GM12891 (cell line): ENCODE results near the gene KIDINS220.

Experiments
- DNase-seq: peaks from one replicate; pipeline ENCODE4 v3.0.0; 2011; ENCODE audit warnings: low spot score; ENCODE audit not compliant: insufficient read length
- FAIRE-seq: peaks from 2 replicates; lab custom pipeline; 2011; peaks lifted over from hg19 to GRCh38; lab: Jason Lieb, UNC
- PAX5 ChIP-seq: IDR thresholded peaks from 2 replicates; pipeline ENCODE4 v1.6.1; 2011; ENCODE audit warnings: low read length, moderate library complexity, mild to moderate bottlenecking; ENCODE audit not compliant: insufficient read depth, severe bottlenecking
- POLR2A ChIP-seq: IDR thresholded peaks from 2 replicates; pipeline ENCODE4 v1.6.1; 2011; ENCODE audit warnings: low read depth, low read length, control low read depth
- POLR2AphosphoS5 ChIP-seq: IDR thresholded peaks from 2 replicates; pipeline ENCODE4 v1.6.1; 2011; ENCODE audit warnings: low read depth, low read length, control low read depth
- POU2F2 ChIP-seq: IDR thresholded peaks from 2 replicates; pipeline ENCODE4 v1.6.1; 2011; ENCODE audit warnings: low read depth, mild to moderate bottlenecking, control low read depth, low read length, moderate library complexity
- SPI1 ChIP-seq: IDR thresholded peaks from 2 replicates; pipeline ENCODE4 v1.6.1; 2011; ENCODE audit warnings: low read depth, low read length, control low read depth
- TAF1 ChIP-seq: IDR thresholded peaks from 2 replicates; pipeline ENCODE4 v1.6.1; 2011; ENCODE audit warnings: low read depth, low read length, control low read depth

The KIDINS220 gene

DNA sequence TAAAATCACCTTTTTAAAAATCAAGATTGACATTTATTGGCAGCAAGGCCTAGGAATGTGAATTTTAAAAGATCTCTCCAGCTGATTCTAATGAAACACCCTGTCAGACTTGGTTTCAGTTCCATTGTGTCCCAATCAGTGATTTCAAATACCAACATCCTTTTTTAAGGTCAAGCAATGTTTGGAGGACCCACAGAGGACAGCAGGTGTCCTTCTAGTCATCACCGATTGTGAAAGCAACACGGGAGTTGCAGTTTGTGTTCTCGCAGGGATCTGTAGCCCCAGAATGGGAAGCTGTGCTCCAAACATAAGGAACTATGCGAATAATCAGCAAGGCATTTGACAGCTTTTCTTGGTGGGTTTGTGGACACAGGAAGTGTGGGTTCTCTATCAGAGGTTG, 4.5 kb upstream of the KIDINS220 start:
- TF ChIP-seq TAF1 (no peak), PAX5 (no peak), POLR2A (no peak), SPI1 (no peak), POU2F2 (no peak), POLR2AphosphoS5 (no peak)
- DNase-seq (no peak), FAIRE-seq (no peak)

DNA sequence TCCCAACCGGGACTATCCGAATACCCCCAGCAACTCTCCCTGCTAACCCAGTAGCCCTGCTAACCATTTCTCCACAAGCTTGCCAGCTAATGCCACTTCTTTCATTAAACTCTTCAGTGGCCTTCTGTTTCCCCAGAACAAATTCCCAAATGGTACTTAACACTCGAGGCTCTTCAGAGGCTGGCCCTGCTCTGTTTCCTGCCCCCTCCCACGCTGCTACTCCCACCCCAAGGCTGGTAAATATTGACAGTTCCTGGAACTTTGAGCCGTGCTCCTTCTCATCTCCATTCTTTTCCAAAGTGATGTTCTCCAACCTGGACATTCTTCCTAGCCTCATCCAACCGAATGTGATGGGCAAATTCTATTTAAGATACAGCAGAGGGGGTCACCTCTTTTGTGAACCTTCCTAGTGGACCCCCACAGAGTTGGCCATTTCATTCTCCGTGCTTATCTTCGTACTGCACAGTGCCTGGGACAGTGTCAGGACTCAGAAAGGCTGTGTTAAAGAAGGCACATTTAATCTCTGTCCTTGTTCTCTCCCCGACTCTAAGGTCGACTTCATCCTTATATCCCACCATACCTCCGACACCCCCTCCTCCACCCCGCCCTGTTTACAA, 3.2 kb upstream of the KIDINS220 start:
- FAIRE-seq (no peak), DNase-seq (no peak)
- TF ChIP-seq POLR2A, result no peak
- no peak for TF ChIP-seq TAF1
- TF ChIP-seq PAX5, result no peak
- no peak for TF ChIP-seq SPI1
- TF ChIP-seq POU2F2, result no peak

GRCh38 chr2:8839189-8839965, 2.0 kb upstream of the KIDINS220 start:
- TF ChIP-seq TAF1 (no peak), POU2F2 (no peak), SPI1 (no peak), PAX5 (no peak), POLR2A (no peak), POLR2AphosphoS5 (no peak)
- FAIRE-seq, result no peak
- DNase-seq, result no peak

DNA sequence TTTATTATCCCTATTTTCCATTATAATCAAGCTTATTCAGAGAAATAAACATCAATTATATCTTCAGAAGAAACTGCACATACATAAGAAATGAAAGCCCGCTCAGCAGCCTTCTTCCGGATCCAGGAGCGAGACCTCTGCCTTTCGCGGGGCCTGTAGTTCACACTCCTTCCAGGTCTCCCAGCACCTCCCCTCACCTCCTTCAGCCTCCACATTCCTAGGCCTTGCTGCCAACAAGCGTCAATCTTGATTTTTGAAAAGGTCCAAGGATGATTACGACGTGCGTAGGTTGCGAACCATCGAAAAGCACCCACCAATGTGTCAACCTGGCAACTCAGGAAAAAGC, 355 bp upstream of the KIDINS220 start:
- DNase-seq (no peak), FAIRE-seq (no peak)
- TF ChIP-seq SPI1 (no peak), POU2F2 (no peak), POLR2AphosphoS5 (no peak), TAF1 (no peak), POLR2A (no peak), PAX5 (no peak)

DNA sequence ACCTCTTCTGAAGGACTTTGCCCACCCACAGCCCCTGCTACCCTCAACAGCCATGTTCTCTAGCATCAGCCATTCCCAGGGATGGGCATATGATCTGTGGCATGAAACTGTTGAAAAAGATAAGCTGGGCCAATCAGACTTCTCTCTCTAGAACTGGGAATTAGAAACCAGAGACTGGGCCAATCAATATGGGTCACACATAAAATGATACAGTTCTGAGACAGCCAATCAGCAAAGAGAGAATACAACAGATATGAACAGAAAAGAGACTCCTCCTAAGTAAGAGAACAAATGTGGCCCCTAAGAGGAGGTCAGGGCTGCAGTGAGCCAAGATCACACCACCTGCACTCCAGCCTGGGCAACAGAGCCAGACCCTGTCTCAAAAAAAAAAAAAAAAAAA, 2.1 kb downstream of the KIDINS220 start:
- no peak for TF ChIP-seq TAF1
- TF ChIP-seq POLR2A, result no peak
- no peak for TF ChIP-seq POU2F2
- no peak for TF ChIP-seq SPI1
- no peak for TF ChIP-seq PAX5
- no peak for TF ChIP-seq POLR2AphosphoS5
- no peak for FAIRE-seq
- DNase-seq, result no peak

DNA sequence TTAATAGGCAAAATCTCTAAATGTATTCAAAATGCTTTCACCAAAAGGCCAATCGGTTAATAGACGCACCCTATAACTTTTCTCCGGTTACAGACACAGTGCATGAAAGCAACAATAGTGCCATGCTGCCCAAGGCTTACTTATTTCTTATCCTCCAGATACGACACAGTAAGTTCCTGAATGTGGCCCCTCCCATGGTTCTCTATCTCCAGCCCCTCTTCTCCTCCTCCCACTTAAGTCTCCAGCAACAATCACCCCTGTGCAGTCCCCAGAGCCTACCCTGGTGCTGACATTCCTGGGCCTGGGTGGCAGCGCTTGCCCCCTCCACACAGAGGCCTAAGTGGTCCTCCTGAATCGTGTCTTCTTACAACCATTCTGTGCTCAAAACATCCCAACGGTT, 3.6 kb downstream of the KIDINS220 start:
- TF ChIP-seq SPI1 (no peak), POLR2AphosphoS5 (no peak), POU2F2 (no peak), POLR2A (no peak), PAX5 (no peak)
- DNase-seq, result no peak
- FAIRE-seq, result no peak

- no peak for FAIRE-seq
- TF ChIP-seq TAF1 (no peak), SPI1 (no peak), POLR2A (no peak), PAX5 (no peak), POU2F2 (no peak), POLR2AphosphoS5 (no peak)
Observed at GRCh38 chr2:8831516-8831915, 5.9 kb downstream of the KIDINS220 start.

DNA sequence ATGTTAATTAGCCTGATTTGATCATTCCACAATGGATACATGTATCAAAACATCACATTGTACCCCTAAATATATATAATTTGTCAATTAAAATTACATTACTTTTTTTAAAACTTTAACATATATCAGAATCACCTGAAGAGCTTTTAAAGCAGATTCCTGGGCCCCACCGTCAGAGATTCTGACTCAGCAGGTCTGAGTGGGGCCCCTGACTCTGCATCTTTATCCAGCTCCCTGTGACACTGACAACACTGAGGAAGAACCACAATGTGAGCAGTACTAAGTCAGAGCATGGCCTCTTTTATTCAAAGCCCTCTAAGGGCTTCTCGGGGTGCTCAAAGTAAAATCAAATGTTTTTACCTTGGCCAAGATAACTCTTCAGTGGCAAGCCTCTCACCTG, 9.7 kb downstream of the KIDINS220 start:
- TF ChIP-seq POLR2AphosphoS5, result no peak
- TF ChIP-seq POU2F2, result no peak
- FAIRE-seq (no peak), DNase-seq (no peak)

More at GRCh38 chr2:8831516-8831915, 5.9 kb downstream of the KIDINS220 start:
- no peak for DNase-seq

DNA sequence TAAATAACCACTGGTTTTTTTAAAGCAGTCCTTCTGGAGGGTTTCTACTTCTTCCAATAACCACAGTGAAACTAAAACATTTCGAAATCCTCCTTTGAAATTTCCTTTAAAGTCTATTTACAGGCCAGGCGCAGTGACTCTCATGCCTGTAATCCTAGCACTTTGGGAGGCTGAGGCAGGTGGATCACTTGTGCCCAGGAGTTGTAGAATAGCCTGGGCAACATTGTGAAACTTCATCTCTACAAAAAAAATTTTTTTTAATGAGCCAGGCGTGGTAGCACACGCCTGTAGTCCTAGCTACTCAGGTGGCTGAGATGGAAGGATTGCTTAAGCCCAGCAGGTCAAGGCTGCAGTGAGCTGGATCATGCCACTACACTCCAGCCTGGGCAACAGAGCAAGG, 15.2 kb downstream of the KIDINS220 start:
- no peak for DNase-seq
- TF ChIP-seq POU2F2, result no peak
- TF ChIP-seq PAX5, result no peak
- TF ChIP-seq SPI1, result no peak
- TF ChIP-seq POLR2AphosphoS5, result no peak
- no peak for TF ChIP-seq TAF1
- TF ChIP-seq POLR2A, result no peak
- no peak for FAIRE-seq
